CD4-positive, alpha-beta T cell (primary cell): ENCODE data around the gene URGCP. TPM values are rescaled to one million over a fixed set of nuclear protein-coding genes. Genes with fewer than 3 reads are reported as not detected.

Source experiments
- ATAC-seq: fragments of 200-7000 bp; cut with Tn5 transposase; one replicate; pipeline ENCODE4 v1.10.0; 2022; ENCODE audit warnings: mild to moderate bottlenecking; ENCODE audit not compliant: poor library complexity
- CTCF ChIA-PET: fragments of 350-600 bp; sonication (Branson Sonifier 250); formaldehyde crosslinking; loops from one replicate; lab custom pipeline; 2021; ENCODE audit warnings: antibody characterized with exemption, inconsistent platforms; lab: Charles Lee
- POLR2A ChIA-PET: fragments of 350-600 bp; sonication (Branson Sonifier 250); formaldehyde crosslinking; loops from one replicate; lab custom pipeline; 2021; ENCODE audit warnings: antibody characterized with exemption, inconsistent platforms; lab: Charles Lee
- DNase-seq, 14 experiments: peaks; one replicate each; pipeline ENCODE4 v3.0.0-alpha.2; 2013 to 2020; ENCODE audit warnings: mixed read lengths in 2 of 14
- H3K27ac ChIP-seq, 2 donors: one replicate each; pipeline versions ENCODE4 v1.5.1 to v1.7.0; 2013; ENCODE audit warnings: low read length in 2 of 2, low read depth in 1 of 2, mild to moderate bottlenecking in 1 of 2
- H3K27me3 ChIP-seq, 2 experiments: 1 replicate in 1 of 2; 2 replicates in 1 of 2; pipeline versions ENCODE4 v1.6.1 to v1.7.0; 2013; ENCODE audit warnings: low read length in 2 of 2, control low read depth in 1 of 2, mild to moderate bottlenecking in 1 of 2, moderate library complexity in 1 of 2; ENCODE audit not compliant: insufficient read depth in 2 of 2, control insufficient read depth in 1 of 2
- H3K36me3 ChIP-seq: one replicate; pipeline ENCODE4 v1.6.1; 2013; ENCODE audit warnings: low read length, control low read depth; ENCODE audit not compliant: insufficient read depth
- H3K4me1 ChIP-seq: one replicate; pipeline ENCODE4 v1.6.1; 2013; ENCODE audit warnings: low read length, control low read depth; ENCODE audit not compliant: insufficient read depth
- H3K4me3 ChIP-seq: one replicate; pipeline ENCODE4 v1.5.1; 2013; ENCODE audit warnings: mild to moderate bottlenecking, low read length, moderate library complexity
- H3K9me3 ChIP-seq, 2 experiments: 1 replicate in 1 of 2; 2 replicates in 1 of 2; pipeline versions ENCODE4 v1.6.1 to v1.7.0; 2013; ENCODE audit warnings: low read length in 2 of 2, mild to moderate bottlenecking in 2 of 2, control low read depth in 1 of 2, moderate library complexity in 1 of 2; ENCODE audit not compliant: control insufficient read depth in 1 of 2, insufficient read depth in 1 of 2
- H3K27ac Mint-ChIP-seq: one replicate; pipeline ENCODE4 v1.8.0; 2020; ENCODE audit warnings: mixed read lengths
- H3K27me3 Mint-ChIP-seq: one replicate; pipeline ENCODE4 v1.8.0; 2021; ENCODE audit warnings: mixed read lengths
- H3K36me3 Mint-ChIP-seq: one replicate; pipeline ENCODE4 v1.8.0; 2021; ENCODE audit warnings: low read depth, mixed read lengths
- H3K4me1 Mint-ChIP-seq: one replicate; pipeline ENCODE4 v1.8.0; 2021; ENCODE audit warnings: low read depth, mixed read lengths
- H3K4me3 Mint-ChIP-seq: one replicate; pipeline ENCODE4 v1.8.0; 2020; ENCODE audit warnings: mild to moderate bottlenecking, mixed read lengths
- H3K9me3 Mint-ChIP-seq: one replicate; pipeline ENCODE4 v1.8.0; 2020; ENCODE audit warnings: mixed read lengths
- CTCF ChIP-seq: fragments of 200-600 bp; IDR thresholded peaks from one replicate; pipeline ENCODE4 v1.8.0; 2022; ENCODE audit warnings: antibody characterized with exemption, mild to moderate bottlenecking
- intact Hi-C, 2 experiments: fragments of 100-400 bp; cut with DNase I in 1 of 2; cut with micrococcal nuclease in 1 of 2; formaldehyde crosslinking; loops; one replicate each; pipeline versions ENCODE4 v1.15.1 to v1.9.0; 2023 to 2025; cut with DNase I, micrococcal nuclease
- total RNA-seq, 174 experiments: library from RNA in 2 of 174; stranded (reverse) in 2 of 174; gene quantifications; one replicate each; pipeline ENCODE4 v1.2.3 and lab custom pipeline; 2021 to 2026

Gene URGCP
- total RNA-seq, 2 experiments from 2014 or later = 21.8 to 22.5 TPM

- ChIA-PET CTCF (no interaction called here), POLR2A (no interaction called here)
- no peak overlapping the region for H3K4me3 Mint-ChIP-seq
- H3K27me3 Mint-ChIP-seq = no peaks in the 10 kb centered on the region
- Histone ChIP-seq H3K4me1 (peaks cover 21% of the 10 kb centered on the region), H3K27ac (no peak overlapping the region), H3K4me3 (no peak overlapping the region), H3K36me3 (peaks cover 3% of the 10 kb centered on the region), H3K27me3 (no peaks in the 10 kb centered on the region), H3K9me3 (no peaks in the 10 kb centered on the region)
- TF ChIP-seq CTCF = no peak
- H3K36me3 Mint-ChIP-seq = peaks cover 25% of the 10 kb centered on the region
- intact Hi-C loops = no loop called here
- ATAC-seq = no peak
- no peaks in the 10 kb centered on the region for H3K9me3 Mint-ChIP-seq
- DNase-seq = no peak
- no peak overlapping the region for H3K27ac Mint-ChIP-seq
- peaks cover 60% of the 10 kb centered on the region for H3K4me1 Mint-ChIP-seq
These were observed 10.5 kb downstream of the URGCP start for GRCh38 chr7:43895847-43896415.

DNA sequence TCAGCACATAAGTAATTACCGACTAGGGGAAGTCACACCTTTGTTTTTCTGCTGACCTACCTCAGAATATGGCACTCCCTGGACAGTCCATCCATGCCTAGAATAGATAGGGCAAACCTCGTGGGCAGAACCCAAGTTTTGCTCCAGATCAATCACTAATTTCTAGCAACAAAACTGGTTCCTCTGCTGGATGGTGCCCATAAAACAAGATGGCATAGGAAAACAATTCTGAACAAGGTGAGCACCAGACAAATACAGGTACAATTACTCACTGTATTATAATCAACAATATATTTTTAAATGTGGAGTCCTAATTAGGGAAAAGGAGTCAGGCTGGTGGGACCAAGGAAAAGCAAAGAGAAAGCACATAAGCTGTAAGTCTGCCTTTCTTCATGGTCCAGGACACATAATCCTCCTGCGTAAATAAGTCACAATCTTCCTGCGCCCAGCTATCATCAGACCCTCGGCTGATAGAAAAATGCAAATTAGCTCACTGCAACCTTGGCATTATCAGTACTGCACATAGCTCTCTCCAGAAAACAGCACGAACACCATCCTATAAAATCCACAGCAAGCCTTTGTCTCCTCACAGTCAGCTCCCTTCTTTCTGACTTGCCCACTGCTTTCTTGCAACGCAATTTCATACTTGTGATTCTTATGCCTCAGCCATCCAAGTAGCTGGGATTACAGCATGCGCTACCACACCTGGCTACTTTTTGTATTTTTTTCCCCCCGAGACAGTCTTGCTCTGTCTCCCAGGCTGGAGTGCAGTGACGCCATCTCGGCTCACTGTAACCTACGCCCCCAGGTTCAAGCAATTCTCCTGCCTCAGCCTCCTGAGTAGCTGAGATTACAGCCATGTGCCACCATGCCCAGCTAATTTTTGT is 15.1 kb downstream of the URGCP start:
- H3K27me3 ChIP-seq = no peaks in the 10 kb centered on the region
- no peak for DNase-seq
- ChIA-PET CTCF (no interaction called here), POLR2A (no interaction called here)
- Mint-ChIP-seq H3K27me3 (no peaks in the 10 kb centered on the region), H3K27ac (no peak overlapping the region), H3K36me3 (peaks cover 29% of the 10 kb centered on the region), H3K4me1 (peaks cover 65% of the 10 kb centered on the region), H3K9me3 (no peaks in the 10 kb centered on the region), H3K4me3 (no peak overlapping the region)
- intact Hi-C loops = no loop called here
- ATAC-seq = no peak
- no peak overlapping the region for H3K27ac ChIP-seq
- H3K9me3 ChIP-seq = no peaks in the 10 kb centered on the region
- H3K36me3 ChIP-seq = peaks cover 3% of the 10 kb centered on the region
- peaks cover 14% of the 10 kb centered on the region for H3K4me1 ChIP-seq
- TF ChIP-seq CTCF = no peak
- no peak overlapping the region for H3K4me3 ChIP-seq

DNA sequence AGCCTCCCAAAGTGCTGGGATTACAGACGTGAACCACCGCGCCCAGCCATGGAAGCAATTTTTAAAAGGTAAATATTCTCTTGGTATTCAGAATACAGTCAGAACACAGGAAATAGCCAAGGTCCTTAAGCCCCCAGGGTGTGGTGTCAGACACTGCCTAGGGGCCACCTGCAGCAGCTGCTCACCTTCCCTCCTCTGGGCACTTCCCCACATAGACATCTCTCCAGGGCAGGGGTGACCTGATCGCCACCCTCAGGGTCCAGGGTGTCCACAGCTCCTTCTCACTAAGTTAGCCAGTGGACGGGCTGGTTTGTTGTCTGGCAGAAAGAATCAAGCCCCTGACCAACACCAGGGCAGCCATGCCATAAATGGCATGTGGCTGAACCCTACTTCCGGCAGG is 15.9 kb downstream of the URGCP start:
- POLR2A ChIA-PET = no interaction called here
- peaks cover 58% of the 10 kb centered on the region for H3K4me1 Mint-ChIP-seq
- intact Hi-C loops = no loop called here

More for the DNA sequence above, 15.9 kb downstream of the URGCP start:
- peaks cover 14% of the 10 kb centered on the region for H3K4me1 ChIP-seq
- no peaks in the 10 kb centered on the region for H3K27me3 ChIP-seq
- H3K27ac Mint-ChIP-seq = no peak overlapping the region
- no peak overlapping the region for H3K4me3 Mint-ChIP-seq
- CTCF ChIA-PET = no interaction called here
- peaks cover 4% of the 10 kb centered on the region for H3K36me3 ChIP-seq
- H3K9me3 ChIP-seq = no peaks in the 10 kb centered on the region
- H3K9me3 Mint-ChIP-seq = no peaks in the 10 kb centered on the region
- no peak for DNase-seq
- H3K27me3 Mint-ChIP-seq = no peaks in the 10 kb centered on the region
- no peak for TF ChIP-seq CTCF
- no peak overlapping the region for H3K4me3 ChIP-seq
- H3K36me3 Mint-ChIP-seq = peaks cover 29% of the 10 kb centered on the region
- no peak overlapping the region for H3K27ac ChIP-seq
- no peak for ATAC-seq
